Panc1 (cell line): ENCODE results near the gene LRRC25. TPM values are rescaled to one million over a fixed set of nuclear protein-coding genes. Genes with fewer than 3 reads are reported as not detected.
A peak's percentile ranks its signal among the peaks of the same experiment; 100 is the strongest.
"Not testable (repeated sequence)": the region's sequence is repeated elsewhere in the genome, so short reads cannot be mapped to it uniquely, and the experiment has no call there.

ENCODE experiments used
- ATAC-seq: fragments of 200-7000 bp; cut with Tn5 transposase; 2 replicates; pipeline ENCODE4 v1.9.1; 2020; ENCODE audit warnings: mild to moderate bottlenecking, moderate library complexity
- BruUV-seq: library from RNA; stranded (reverse); fragments of 400-500 nt; replicated peaks from 2 replicates; lab custom pipeline; 2021; lab: Mats Ljungman, UMichigan
- CTCF ChIA-PET: fragments of 300-600 bp; sonication (Branson Sonifier 250); formaldehyde crosslinking; loops from one replicate; lab custom pipeline; 2022; ENCODE audit warnings: antibody characterized with exemption; lab: Charles Lee
- POLR2A ChIA-PET: fragments of 300-600 bp; sonication (Branson Sonifier 250); formaldehyde crosslinking; loops from one replicate; lab custom pipeline; 2022; ENCODE audit warnings: antibody characterized with exemption; lab: Charles Lee
- DNase-seq: peaks from one replicate; pipeline ENCODE4 v3.0.0-alpha.2; 2010; ENCODE audit warnings: low read depth, low spot score
- H3K27ac ChIP-seq: 2 replicates; pipeline ENCODE4 v1.5.1; 2011; ENCODE audit warnings: mild to moderate bottlenecking, low read length, inconsistent platforms
- H3K27me3 ChIP-seq: fragments of 200-500 bp; sonication (Bioruptor generic); 2 replicates; pipeline ENCODE4 v1.6.0; 2014; ENCODE audit warnings: low read length, inconsistent platforms; ENCODE audit not compliant: control insufficient read depth, insufficient read depth
- H3K36me3 ChIP-seq: fragments of 200-500 bp; sonication (Bioruptor generic); 2 replicates; pipeline ENCODE4 v1.5.1; 2014; ENCODE audit warnings: inconsistent platforms, mild to moderate bottlenecking, low read length, moderate library complexity; ENCODE audit not compliant: control insufficient read depth, insufficient read depth
- H3K4me1 ChIP-seq: 2 replicates; pipeline ENCODE4 v1.5.1; 2011; ENCODE audit warnings: inconsistent platforms, mild to moderate bottlenecking, low read length, moderate library complexity; ENCODE audit not compliant: control insufficient read depth, insufficient read depth
- H3K4me3 ChIP-seq, 2 experiments: 2 replicates each; pipeline ENCODE4 v1.5.1; 2011 to 2012; ENCODE audit warnings: low read depth in 2 of 2, low read length in 2 of 2, mild to moderate bottlenecking in 2 of 2, inconsistent platforms in 1 of 2, moderate library complexity in 1 of 2
- H3K9me3 ChIP-seq: fragments of 200-500 bp; sonication (Bioruptor generic); 2 replicates; pipeline ENCODE4 v1.5.1; 2014; ENCODE audit warnings: low read depth, mild to moderate bottlenecking, inconsistent platforms, low read length, moderate library complexity; ENCODE audit not compliant: control insufficient read depth, insufficient read depth
- CTCF ChIP-seq: fragments of 450-650 bp; IDR thresholded peaks from 2 replicates; pipeline ENCODE4 v1.5.1; 2017; ENCODE audit warnings: mild to moderate bottlenecking
- POLR2AphosphoS5 ChIP-seq: IDR thresholded peaks from 2 replicates; pipeline ENCODE4 v1.6.1; 2012; ENCODE audit warnings: mild to moderate bottlenecking, low read depth, low read length, moderate library complexity
- REST ChIP-seq, 2 experiments: IDR thresholded peaks; 2 replicates each; pipeline ENCODE4 v1.6.1; 2011 to 2012; ENCODE audit warnings: low read depth in 2 of 2, control low read depth in 1 of 2, low read length in 1 of 2, mild to moderate bottlenecking in 1 of 2, moderate library complexity in 1 of 2; ENCODE audit not compliant: insufficient read depth in 1 of 2
- SIN3A ChIP-seq: IDR thresholded peaks from 2 replicates; pipeline ENCODE4 v1.6.1; 2012; ENCODE audit warnings: low read depth, mild to moderate bottlenecking, low read length, moderate library complexity, borderline replicate concordance; ENCODE audit not compliant: insufficient read depth
- TCF7L2 ChIP-seq: IDR thresholded peaks from 2 replicates; pipeline ENCODE4 v1.6.1; 2011; ENCODE audit warnings: mild to moderate bottlenecking, low read depth, low read length, inconsistent platforms
- in situ Hi-C: cut with HindIII; loops from 2 replicates; pipeline ENCODE4 v1.10.0; 2016; ENCODE audit warnings: low sequenced_read_pairs, low pct_unique_long_range_greater_than_20kb
- intact Hi-C: fragments of 100-400 bp; cut with micrococcal nuclease; formaldehyde crosslinking; loops from one replicate; pipeline ENCODE4 v1.10.0; 2022; ENCODE audit not compliant: unreplicated experiment
- total RNA-seq: library from RNA; stranded (reverse); gene quantifications from one replicate; pipeline ENCODE4 v1.2.1, GENCODE V29; 2021; ENCODE audit not compliant: unreplicated experiment

Gene LRRC25
- total RNA-seq, 1 experiment from 2014 or later: 0.15 TPM

GRCh38 chr19:18384775-18385174 is 12.6 kb downstream of the LRRC25 start:
- H3K27ac ChIP-seq: peak overlapping the region; percentile 91; the same call in 1 of the 2 replicates
- no peaks in the 10 kb centered on the region for H3K27me3 ChIP-seq
- no peaks in the 10 kb centered on the region for H3K9me3 ChIP-seq
- DNase-seq: no peak
- H3K4me1 ChIP-seq: peaks cover 29% of the 10 kb centered on the region
- no TSS peak for BruUV-seq
- no peak for TF ChIP-seq SIN3A
- TF ChIP-seq REST (IDR thresholded peaks at IDR 0.05; ENCODE audit: insufficient read depth in 1 of 2, low read depth in 2 of 2, low read length in 1 of 2): no peak
- no peak for TF ChIP-seq POLR2AphosphoS5
- no peak for TF ChIP-seq CTCF
- no peak for TF ChIP-seq TCF7L2
- CTCF ChIA-PET: no interaction called here
- intact Hi-C loops (no loop called here), in situ Hi-C loops (no loop called here)
- peaks cover 3% of the 10 kb centered on the region; the same call in 1 of the 2 replicates for H3K36me3 ChIP-seq
- no peak for ATAC-seq
- H3K4me3 ChIP-seq: no peak overlapping the region
- POLR2A ChIA-PET: no interaction called here

- H3K27ac ChIP-seq: peak overlapping the region; percentile 77; the same call in 1 of the 2 replicates
- BruUV-seq, CTCF ChIA-PET, H3K27me3 ChIP-seq, DNase-seq, ATAC-seq, in situ Hi-C loops, intact Hi-C loops, H3K4me3 ChIP-seq, H3K36me3 ChIP-seq, H3K9me3 ChIP-seq: not testable (repeated sequence)
- H3K4me1 ChIP-seq: peaks cover 32% of the 10 kb centered on the region
- POLR2A ChIA-PET: interaction anchor here (0.5 kb wide), 1 partner anchor 91 kb away, joined by 3 read pairs; no protein-coding TSS in a partner anchor
These were observed 13.8 kb downstream of the LRRC25 start for GRCh38 chr19:18383622-18384021.

GRCh38 chr19:18380843-18381242 is 16.6 kb downstream of the LRRC25 start:
- Histone ChIP-seq H3K9me3 (no peaks in the 10 kb centered on the region), H3K27me3 (no peaks in the 10 kb centered on the region), H3K4me3 (no peak overlapping the region), H3K36me3 (no peaks in the 10 kb centered on the region), H3K27ac (peak overlapping the region; percentile 83), H3K4me1 (peaks cover 39% of the 10 kb centered on the region)
- ATAC-seq: no peak
- no peak for DNase-seq
- ChIA-PET POLR2A (interaction anchor here (0.7 kb wide), 1 partner anchor 37 kb away, joined by 5 read pairs; no protein-coding TSS in a partner anchor), CTCF (interaction anchor here (0.6 kb wide), 1 partner anchor 35 kb away, joined by 7 read pairs; no protein-coding TSS in a partner anchor)
- in situ Hi-C loops: no loop called here
- no TSS peak for BruUV-seq
- intact Hi-C loops: no loop called here
- TF ChIP-seq CTCF (no peak), REST (IDR thresholded peaks at IDR 0.05; ENCODE audit: insufficient read depth in 1 of 2, low read depth in 2 of 2, low read length in 1 of 2) (no peak), POLR2AphosphoS5 (no peak), SIN3A (no peak), TCF7L2 (no peak)
